DOHH2 (cell line): ENCODE data around the gene CCDC85C.

Experiments
- H3F3A ChIP-seq: fragments of 200-600 bp; sonication (generic), shearing (Covaris generic); 2 replicates; pipeline ENCODE4 v1.6.0; 2016; ENCODE audit warnings: antibody characterized with exemption, mild to moderate bottlenecking; ENCODE audit not compliant: control insufficient read depth, insufficient read depth
- H3K27ac ChIP-seq: fragments of 200-600 bp; sonication (generic); 2 replicates; pipeline ENCODE4 v1.5.1; 2014; ENCODE audit warnings: low read depth, mild to moderate bottlenecking, low read length, moderate library complexity
- H3K27me3 ChIP-seq: fragments of 200-600 bp; sonication (generic); 2 replicates; pipeline ENCODE4 v1.6.1; 2014; ENCODE audit warnings: mild to moderate bottlenecking, low read length, mixed read lengths; ENCODE audit not compliant: control insufficient read depth
- H3K36me3 ChIP-seq: fragments of 200-600 bp; sonication (generic); 2 replicates; pipeline ENCODE4 v1.6.1; 2014; ENCODE audit warnings: mild to moderate bottlenecking, low read length, moderate library complexity, mixed read lengths; ENCODE audit not compliant: control insufficient read depth
- H3K4me1 ChIP-seq: fragments of 200-600 bp; sonication (generic); 2 replicates; pipeline ENCODE4 v1.6.1; 2014; ENCODE audit warnings: mild to moderate bottlenecking, low read length, mixed read lengths; ENCODE audit not compliant: control insufficient read depth
- H3K4me2 ChIP-seq: fragments of 200-600 bp; sonication (generic); 2 replicates; pipeline ENCODE4 v1.6.0; 2014; ENCODE audit warnings: mild to moderate bottlenecking, low read length, moderate library complexity
- H3K4me3 ChIP-seq: fragments of 200-600 bp; sonication (generic); 2 replicates; pipeline ENCODE4 v1.5.1; 2014; ENCODE audit warnings: mild to moderate bottlenecking, low read length, mixed read lengths
- H3K79me2 ChIP-seq: fragments of 200-600 bp; sonication (generic); 2 replicates; pipeline ENCODE4 v1.6.1; 2014; ENCODE audit warnings: mild to moderate bottlenecking, low read length, mixed read lengths; ENCODE audit not compliant: control insufficient read depth
- H3K9me2 ChIP-seq: fragments of 200-600 bp; sonication (generic); replicated peaks from 2 replicates; pipeline ENCODE4 v1.6.1; 2014; ENCODE audit warnings: mild to moderate bottlenecking, low read length, mixed read lengths; ENCODE audit not compliant: control insufficient read depth
- H3K9me3 ChIP-seq: fragments of 200-600 bp; sonication (generic); 2 replicates; pipeline ENCODE4 v1.6.1; 2014; ENCODE audit warnings: antibody characterized with exemption, low read length, mixed read lengths; ENCODE audit not compliant: control insufficient read depth, insufficient read depth
- H4K20me1 ChIP-seq: fragments of 200-600 bp; sonication (generic); 2 replicates; pipeline ENCODE4 v1.6.0; 2014; ENCODE audit warnings: low read depth, mild to moderate bottlenecking, antibody characterized with exemption, low read length, moderate library complexity; ENCODE audit not compliant: control insufficient read depth, insufficient read depth
- EZH2phosphoT487 ChIP-seq: fragments of 200-600 bp; sonication (generic); IDR thresholded peaks from 2 replicates; pipeline ENCODE4 v1.6.1; 2017; ENCODE audit warnings: borderline replicate concordance, mild to moderate bottlenecking, antibody characterized with exemption, low read length, moderate library complexity, mixed read lengths
- TF ChIP-seq, protein P1 (sequence below): fragments of 200-600 bp; sonication (generic); IDR thresholded peaks from one replicate; pipeline ENCODE4 v1.5.1; 2014; ENCODE audit warnings: antibody characterized with exemption, mild to moderate bottlenecking, low read depth, low read length; ENCODE audit not compliant: poor library complexity, severe bottlenecking

The CCDC85C gene

DNA sequence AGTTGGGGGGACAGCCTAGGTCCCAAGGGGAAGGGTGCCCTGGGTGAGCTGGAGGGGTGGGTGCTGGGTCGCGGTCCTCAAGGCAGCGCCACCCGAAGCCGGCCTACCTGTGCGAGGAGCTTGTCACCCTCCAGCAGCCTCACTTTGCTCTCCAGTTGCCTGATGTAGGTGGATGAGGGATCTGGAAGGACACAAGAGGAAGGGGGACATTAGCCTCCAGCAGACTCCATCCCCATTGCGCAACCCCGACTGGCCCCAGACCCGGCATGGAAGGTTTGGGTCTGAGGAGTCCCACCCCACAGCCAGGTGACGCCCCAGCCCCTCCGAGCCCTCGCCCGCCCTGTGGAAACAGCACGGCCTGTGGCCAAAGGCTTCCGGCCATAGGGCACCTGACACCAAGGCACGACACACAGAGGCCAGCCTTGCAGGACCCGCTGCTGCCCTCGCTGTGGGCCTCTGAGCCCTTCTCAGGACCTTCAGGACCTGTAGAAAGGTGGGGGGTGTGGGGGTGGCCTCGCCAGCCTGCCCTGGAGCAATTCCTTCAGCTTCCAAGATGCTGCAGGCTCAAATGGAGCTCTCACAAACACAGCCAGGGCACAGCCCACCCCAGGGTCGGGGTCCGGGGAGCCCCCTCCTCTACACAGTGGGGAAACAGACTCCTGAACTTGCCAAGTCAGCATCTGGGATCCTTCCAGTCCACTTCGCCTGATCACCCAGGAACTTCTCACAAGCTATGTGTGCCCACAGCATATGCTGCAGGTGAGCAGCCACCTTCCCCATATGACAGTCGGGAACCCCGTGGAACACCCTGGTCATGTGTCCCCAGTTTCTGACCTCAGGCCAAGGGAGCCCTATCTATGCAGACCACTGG is 67.9 kb downstream of the CCDC85C start:
- Histone ChIP-seq H3K4me3 (no peak overlapping the region), H3K9me3 (no peaks in the 10 kb centered on the region), H3K4me1 (no peaks in the 10 kb centered on the region), H4K20me1 (no peaks in the 10 kb centered on the region), H3F3A (no peaks in the 10 kb centered on the region), H3K4me2 (no peak overlapping the region), H3K79me2 (no peaks in the 10 kb centered on the region), H3K27me3 (no peaks in the 10 kb centered on the region), H3K27ac (no peak overlapping the region), H3K9me2 (no peaks in the 10 kb centered on the region), H3K36me3 (no peaks in the 10 kb centered on the region)
- TF ChIP-seq EZH2phosphoT487 = no peak
- TF ChIP-seq, protein P1, sequence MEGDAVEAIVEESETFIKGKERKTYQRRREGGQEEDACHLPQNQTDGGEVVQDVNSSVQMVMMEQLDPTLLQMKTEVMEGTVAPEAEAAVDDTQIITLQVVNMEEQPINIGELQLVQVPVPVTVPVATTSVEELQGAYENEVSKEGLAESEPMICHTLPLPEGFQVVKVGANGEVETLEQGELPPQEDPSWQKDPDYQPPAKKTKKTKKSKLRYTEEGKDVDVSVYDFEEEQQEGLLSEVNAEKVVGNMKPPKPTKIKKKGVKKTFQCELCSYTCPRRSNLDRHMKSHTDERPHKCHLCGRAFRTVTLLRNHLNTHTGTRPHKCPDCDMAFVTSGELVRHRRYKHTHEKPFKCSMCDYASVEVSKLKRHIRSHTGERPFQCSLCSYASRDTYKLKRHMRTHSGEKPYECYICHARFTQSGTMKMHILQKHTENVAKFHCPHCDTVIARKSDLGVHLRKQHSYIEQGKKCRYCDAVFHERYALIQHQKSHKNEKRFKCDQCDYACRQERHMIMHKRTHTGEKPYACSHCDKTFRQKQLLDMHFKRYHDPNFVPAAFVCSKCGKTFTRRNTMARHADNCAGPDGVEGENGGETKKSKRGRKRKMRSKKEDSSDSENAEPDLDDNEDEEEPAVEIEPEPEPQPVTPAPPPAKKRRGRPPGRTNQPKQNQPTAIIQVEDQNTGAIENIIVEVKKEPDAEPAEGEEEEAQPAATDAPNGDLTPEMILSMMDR = no peak

GRCh38 chr14:99535448-99535847 is 68.6 kb downstream of the CCDC85C start:
- TF ChIP-seq EZH2phosphoT487 = no peak
- TF ChIP-seq, protein P1 = no peak
- H3K9me3 ChIP-seq = no peaks in the 10 kb centered on the region
- no peak overlapping the region for H3K4me2 ChIP-seq
- no peak overlapping the region for H3K4me3 ChIP-seq
- no peaks in the 10 kb centered on the region for H3K27me3 ChIP-seq
- H3K9me2 ChIP-seq = no peaks in the 10 kb centered on the region
- H3K4me1 ChIP-seq = no peaks in the 10 kb centered on the region
- no peaks in the 10 kb centered on the region for H3K79me2 ChIP-seq
- H3K27ac ChIP-seq = no peak overlapping the region
- no peaks in the 10 kb centered on the region for H3K36me3 ChIP-seq
- no peaks in the 10 kb centered on the region for H3F3A ChIP-seq
- no peaks in the 10 kb centered on the region for H4K20me1 ChIP-seq

DNA sequence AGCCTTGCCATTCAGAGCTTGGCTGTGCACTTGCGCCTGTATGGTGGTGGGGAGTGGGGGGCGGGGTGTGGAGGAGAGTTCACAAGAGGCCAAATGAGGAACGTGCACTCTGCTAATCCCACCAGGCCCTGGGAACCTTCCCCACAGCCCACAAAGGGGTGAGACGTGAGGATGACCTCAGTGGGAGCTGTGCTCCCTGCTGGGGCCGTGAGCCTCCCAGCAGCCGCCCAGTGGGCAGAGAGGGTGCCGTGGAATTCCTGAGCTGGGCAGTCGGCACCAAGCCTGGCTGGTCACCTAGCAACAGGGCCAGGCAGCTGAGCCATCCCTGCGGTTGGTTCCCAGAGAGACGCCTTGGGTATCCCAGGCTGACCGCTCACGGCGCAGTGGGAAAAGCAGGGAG is 69.1 kb downstream of the CCDC85C start:
- Histone ChIP-seq H3K79me2 (no peaks in the 10 kb centered on the region), H3K9me2 (no peaks in the 10 kb centered on the region), H3K4me1 (no peaks in the 10 kb centered on the region)

More for the DNA sequence above, 69.1 kb downstream of the CCDC85C start:
- TF ChIP-seq, protein P1 = no peak
- no peak for TF ChIP-seq EZH2phosphoT487
- Histone ChIP-seq H3K4me3 (no peak overlapping the region), H3K27ac (no peak overlapping the region), H3K9me3 (no peaks in the 10 kb centered on the region), H3K4me2 (no peak overlapping the region), H4K20me1 (no peaks in the 10 kb centered on the region), H3F3A (no peaks in the 10 kb centered on the region), H3K36me3 (no peaks in the 10 kb centered on the region), H3K27me3 (no peaks in the 10 kb centered on the region)
